ENCODE measurements around the gene ZNF831. TPM values are rescaled to one million over a fixed set of nuclear protein-coding genes. Genes with fewer than 3 reads are reported as not detected.

The ZNF831 gene
- total RNA-seq, 1 donor from 2014 or later = not detected

GRCh38 chr20:59154317-59155013, 9.2 kb upstream of the ZNF831 start:
- DNase-seq (ENCODE audit: extremely low read depth, low read depth, low spot score) = no peak

- no peak for DNase-seq (ENCODE audit: extremely low read depth, low read depth, low spot score)
Measured at GRCh38 chr20:59157064-59157463, 6.6 kb upstream of the ZNF831 start.

GRCh38 chr20:59157531-59157930, 6.1 kb upstream of the ZNF831 start:
- DNase-seq (ENCODE audit: extremely low read depth, low read depth, low spot score) = no peak

GRCh38 chr20:59157961-59158541, 5.6 kb upstream of the ZNF831 start:
- DNase-seq (ENCODE audit: extremely low read depth, low read depth, low spot score) = no peak

GRCh38 chr20:59158673-59159072, 4.9 kb upstream of the ZNF831 start:
- DNase-seq (ENCODE audit: extremely low read depth, low read depth, low spot score) = no peak

- DNase-seq (ENCODE audit: extremely low read depth, low read depth, low spot score) = no peak
Measured at GRCh38 chr20:59159091-59159490, 4.5 kb upstream of the ZNF831 start.

- DNase-seq (ENCODE audit: extremely low read depth, low read depth, low spot score) = no peak
Measured at GRCh38 chr20:59159493-59160376, 3.9 kb upstream of the ZNF831 start.

- no peak for DNase-seq (ENCODE audit: extremely low read depth, low read depth, low spot score)
Measured at GRCh38 chr20:59160389-59161115, 3.1 kb upstream of the ZNF831 start.

GRCh38 chr20:59161721-59162120, 1.9 kb upstream of the ZNF831 start:
- no peak for DNase-seq (ENCODE audit: extremely low read depth, low read depth, low spot score)

- no peak for DNase-seq (ENCODE audit: extremely low read depth, low read depth, low spot score)
Measured at GRCh38 chr20:59164686-59165391, 1.2 kb downstream of the ZNF831 start.

- DNase-seq (ENCODE audit: extremely low read depth, low read depth, low spot score) = no peak
Measured at GRCh38 chr20:59165396-59165795, 1.8 kb downstream of the ZNF831 start.

- no peak for DNase-seq (ENCODE audit: extremely low read depth, low read depth, low spot score)
Measured at GRCh38 chr20:59165891-59166709, 2.5 kb downstream of the ZNF831 start.

GRCh38 chr20:59170406-59171349, 7.1 kb downstream of the ZNF831 start:
- DNase-seq (ENCODE audit: extremely low read depth, low read depth, low spot score) = no peak

- DNase-seq (ENCODE audit: extremely low read depth, low read depth, low spot score) = no peak
Measured at GRCh38 chr20:59171986-59172385, 8.4 kb downstream of the ZNF831 start.

- no peak for DNase-seq (ENCODE audit: extremely low read depth, low read depth, low spot score)
Measured at GRCh38 chr20:59173938-59174491, 10.4 kb downstream of the ZNF831 start.

GRCh38 chr20:59175002-59175401, 11.4 kb downstream of the ZNF831 start:
- no peak for DNase-seq (ENCODE audit: extremely low read depth, low read depth, low spot score)

- DNase-seq (ENCODE audit: extremely low read depth, low read depth, low spot score) = no peak
Measured at GRCh38 chr20:59175861-59176260, 12.2 kb downstream of the ZNF831 start.

GRCh38 chr20:59176812-59177211, 13.2 kb downstream of the ZNF831 start:
- DNase-seq (ENCODE audit: extremely low read depth, low read depth, low spot score) = no peak

All from glomerular endothelial cell (primary cell).